GM12878 (cell line): Measurements from ENCODE around the gene LRRK1.

Experiments
- ETV6 ChIP-seq, 2 experiments: fragments of 450-650 bp in 1 of 2; IDR thresholded peaks in 1 of 2; conservative IDR thresholded peaks in 1 of 2; 2 replicates each; pipeline ENCODE4 v1.6.1; 2014; ENCODE audit warnings: antibody characterized with exemption in 1 of 2, borderline replicate concordance in 1 of 2, low read depth in 1 of 2, mild to moderate bottlenecking in 1 of 2, moderate library complexity in 1 of 2
- POLR2A ChIP-seq: IDR thresholded peaks from 2 replicates; pipeline ENCODE4 v1.6.1; 2011; ENCODE audit warnings: low read depth, mild to moderate bottlenecking, low read length

DNA sequence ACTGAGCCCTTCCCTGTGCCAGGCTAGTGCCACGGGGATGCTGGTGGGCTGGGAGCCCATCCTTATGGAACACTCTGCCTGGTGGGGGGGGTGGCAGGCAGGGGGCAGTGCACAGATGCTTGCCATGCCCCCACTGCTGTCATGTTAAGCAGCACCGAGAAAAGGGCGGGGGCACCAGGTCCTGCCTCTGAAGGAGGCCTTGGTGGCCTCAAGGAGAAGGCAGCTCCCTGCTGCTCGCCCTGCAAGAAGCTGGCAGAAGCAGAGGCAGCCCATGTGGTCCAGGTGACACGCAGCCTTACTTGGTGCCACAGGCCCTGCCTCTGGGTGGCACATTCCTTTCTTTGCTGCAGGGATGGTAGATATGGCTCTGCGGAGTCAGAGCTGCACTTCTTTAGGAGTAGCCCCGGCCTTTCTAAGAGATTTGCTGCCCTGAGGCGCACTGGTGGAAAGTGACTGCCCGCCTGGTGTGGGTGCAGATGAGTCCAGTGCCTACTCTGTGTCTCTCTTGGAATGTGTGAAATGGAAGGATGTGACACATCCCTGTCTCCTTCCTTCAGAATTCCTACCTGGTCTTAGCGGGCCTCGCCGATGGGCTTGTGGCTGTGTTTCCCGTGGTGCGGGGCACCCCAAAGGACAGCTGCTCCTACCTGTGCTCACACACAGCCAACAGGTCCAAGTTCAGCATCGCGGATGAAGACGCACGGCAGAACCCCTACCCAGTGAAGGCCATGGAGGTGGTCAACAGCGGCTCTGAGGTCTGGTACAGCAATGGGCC is 145.8 kb downstream of the LRRK1 start:
- TF ChIP-seq ETV6 (conservative IDR thresholded peaks at IDR 0.05 in 1 of 2, IDR thresholded peaks at IDR 0.05 in 1 of 2; ENCODE audit: borderline replicate concordance in 1 of 2, low read depth in 1 of 2) = no peak
- no peak for TF ChIP-seq POLR2A
